Common myeloid progenitor, CD34-positive (primary cell): Measurements from ENCODE around the gene ZNF423.

Experiments
- CTCF ChIA-PET: fragments of 350-600 bp; sonication (Branson Sonifier 250); formaldehyde crosslinking; loops from one replicate; lab custom pipeline; 2021; ENCODE audit warnings: antibody characterized with exemption; lab: Charles Lee
- POLR2A ChIA-PET: fragments of 350-600 bp; sonication (Branson Sonifier 250); formaldehyde crosslinking; loops from one replicate; lab custom pipeline; 2021; ENCODE audit warnings: antibody characterized with exemption; lab: Charles Lee
- DNase-seq, 3 donors: peaks; one replicate each; pipeline versions ENCODE4 v3.0.0 to v3.0.0-alpha.2; 2013
- H3K27ac ChIP-seq, 2 experiments: 1 replicate in 1 of 2; 2 replicates in 1 of 2; pipeline ENCODE4 v1.7.0; 2013; ENCODE audit warnings: inconsistent platforms in 2 of 2, low read length in 2 of 2, mild to moderate bottlenecking in 2 of 2, low read depth in 1 of 2, moderate library complexity in 1 of 2; ENCODE audit not compliant: severe bottlenecking in 2 of 2, insufficient read depth in 1 of 2, poor library complexity in 1 of 2
- H3K27me3 ChIP-seq, 5 experiments: replicated peaks in 2 of 5; 1 replicate in 3 of 5; 2 replicates in 2 of 5; pipeline versions ENCODE4 v1.6.1 to v1.7.0; 2013; ENCODE audit warnings: low read length in 4 of 5, mild to moderate bottlenecking in 2 of 5, moderate library complexity in 2 of 5, inconsistent platforms in 1 of 5; ENCODE audit not compliant: insufficient read depth in 5 of 5, control insufficient read depth in 4 of 5
- H3K36me3 ChIP-seq, 4 experiments: 1 replicate in 2 of 4; 2 replicates in 2 of 4; pipeline versions ENCODE4 v1.6.1 to v1.7.0; 2013; ENCODE audit warnings: low read length in 3 of 4, control low read depth in 1 of 4, mild to moderate bottlenecking in 1 of 4; ENCODE audit not compliant: control insufficient read depth in 4 of 4, insufficient read depth in 4 of 4
- H3K4me1 ChIP-seq, 4 experiments: 1 replicate in 3 of 4; 2 replicates in 1 of 4; pipeline versions ENCODE4 v1.6.1 to v1.7.1; 2013; ENCODE audit warnings: low read length in 3 of 4, mild to moderate bottlenecking in 3 of 4, control low read depth in 1 of 4, inconsistent platforms in 1 of 4, moderate library complexity in 1 of 4; ENCODE audit not compliant: control insufficient read depth in 4 of 4, insufficient read depth in 4 of 4; ENCODE audit errors: control extremely low read depth in 1 of 4
- H3K4me3 ChIP-seq, 7 experiments: 1 replicate in 4 of 7; 2 replicates in 3 of 7; pipeline versions ENCODE4 v1.5.1 to v1.7.0; 2013; ENCODE audit warnings: mild to moderate bottlenecking in 7 of 7, low read length in 6 of 7, moderate library complexity in 6 of 7, inconsistent platforms in 2 of 7, low read depth in 2 of 7, control low read depth in 1 of 7; ENCODE audit not compliant: insufficient read depth in 4 of 7, control insufficient read depth in 1 of 7; ENCODE audit errors: extremely low read depth in 1 of 7
- H3K9me3 ChIP-seq, 5 experiments: 1 replicate in 4 of 5; 2 replicates in 1 of 5; pipeline versions ENCODE4 v1.6.1 to v1.7.1; 2013; ENCODE audit warnings: low read length in 4 of 5, mild to moderate bottlenecking in 2 of 5, inconsistent platforms in 1 of 5, low read depth in 1 of 5, moderate library complexity in 1 of 5; ENCODE audit not compliant: control insufficient read depth in 4 of 5, insufficient read depth in 2 of 5; ENCODE audit errors: control extremely low read depth in 1 of 5
- whole genome bisulfite sequencing: methylation state at CpG from one replicate; pipeline ENCODE4 v1.1.5; 2013; ENCODE audit not compliant: insufficient coverage; 5-methylcytosine and 5-hydroxymethylcytosine counted together

The ZNF423 gene

GRCh38 chr16:49674351-49674851 lies 181.5 kb downstream of the ZNF423 start:
- Histone ChIP-seq H3K27me3 (no peaks in the 10 kb centered on the region), H3K9me3 (no peaks in the 10 kb centered on the region), H3K27ac (no peak overlapping the region), H3K4me1 (no peaks in the 10 kb centered on the region), H3K4me3 (no peak overlapping the region), H3K36me3 (no peaks in the 10 kb centered on the region)
- ChIA-PET POLR2A (no interaction called here), CTCF (interaction anchor here (1.9 kb wide), 1 partner anchor 9 kb away, joined by 4 read pairs; no protein-coding TSS in a partner anchor)
- DNase-seq = no peak
- WGBS = over 99% methylated on average over 12 of the region's 15 CpGs

- CTCF ChIA-PET = interaction anchor here (1.9 kb wide), 1 partner anchor 8 kb away, joined by 4 read pairs; no protein-coding TSS in a partner anchor
- Histone ChIP-seq H3K27ac (no peak overlapping the region), H3K27me3 (no peaks in the 10 kb centered on the region), H3K36me3 (no peaks in the 10 kb centered on the region), H3K4me1 (no peaks in the 10 kb centered on the region), H3K9me3 (no peaks in the 10 kb centered on the region), H3K4me3 (no peak overlapping the region)
- DNase-seq = no peak
- WGBS = 96% methylated on average over 7 of the region's 8 CpGs
- POLR2A ChIA-PET = interaction anchor here (0.7 kb wide), 1 partner anchor 49 kb away, joined by 3 read pairs; no protein-coding TSS in a partner anchor
Measured at GRCh38 chr16:49673442-49673841, 182.5 kb downstream of the ZNF423 start.

GRCh38 chr16:49672753-49673152 lies 183.2 kb downstream of the ZNF423 start:
- H3K9me3 ChIP-seq = no peaks in the 10 kb centered on the region
- H3K4me3 ChIP-seq = no peak overlapping the region
- 95% methylated on average over 3 of the region's 11 CpGs for WGBS
- CTCF ChIA-PET = interaction anchor here (1.9 kb wide), 1 partner anchor 8 kb away, joined by 4 read pairs; no protein-coding TSS in a partner anchor
- no peaks in the 10 kb centered on the region for H3K36me3 ChIP-seq
- DNase-seq = no peak
- POLR2A ChIA-PET = no interaction called here
- no peaks in the 10 kb centered on the region for H3K4me1 ChIP-seq
- no peaks in the 10 kb centered on the region for H3K27me3 ChIP-seq
- H3K27ac ChIP-seq = no peak overlapping the region

GRCh38 chr16:49671333-49671732 lies 184.6 kb downstream of the ZNF423 start:
- ChIA-PET POLR2A (no interaction called here), CTCF (interaction anchor here (1.1 kb wide), 1 partner anchor 17 kb away, joined by 3 read pairs; no protein-coding TSS in a partner anchor)
- Histone ChIP-seq H3K9me3 (no peaks in the 10 kb centered on the region), H3K4me1 (no peaks in the 10 kb centered on the region), H3K27ac (no peak overlapping the region), H3K27me3 (no peaks in the 10 kb centered on the region), H3K4me3 (no peak overlapping the region), H3K36me3 (no peaks in the 10 kb centered on the region)
- WGBS = 100% methylated on average over 4 of the region's 12 CpGs
- DNase-seq = no peak

GRCh38 chr16:49670627-49671026 lies 185.3 kb downstream of the ZNF423 start:
- H3K4me1 ChIP-seq = no peaks in the 10 kb centered on the region
- DNase-seq = no peak
- H3K27me3 ChIP-seq = no peaks in the 10 kb centered on the region
- H3K4me3 ChIP-seq = no peak overlapping the region
- no peaks in the 10 kb centered on the region for H3K9me3 ChIP-seq
- ChIA-PET CTCF (no interaction called here), POLR2A (no interaction called here)
- H3K36me3 ChIP-seq = no peaks in the 10 kb centered on the region
- H3K27ac ChIP-seq = no peak overlapping the region
- 96% methylated on average over 11 of the region's 13 CpGs for WGBS

- H3K27ac ChIP-seq = no peak overlapping the region
- CTCF ChIA-PET = interaction anchor here (0.9 to 1.6 kb wide), 3 partner anchors 8 to 20 kb away, joined by 3 to 4 read pairs (median 3); no protein-coding TSS in a partner anchor
- no peaks in the 10 kb centered on the region for H3K27me3 ChIP-seq
- H3K4me1 ChIP-seq = peaks cover 0 to 14% (median 8%) of the 10 kb centered on the region in 4 experiments
- POLR2A ChIA-PET = no interaction called here
- DNase-seq = no peak
- H3K36me3 ChIP-seq = no peaks in the 10 kb centered on the region
- no peaks in the 10 kb centered on the region for H3K9me3 ChIP-seq
- WGBS = 100% methylated on average over 13 of the region's 18 CpGs
- no peak overlapping the region for H3K4me3 ChIP-seq
Measured at GRCh38 chr16:49665482-49666230, 190.3 kb downstream of the ZNF423 start.
